Osteoblast (primary cell): ENCODE measurements around the gene ZNF641. TPM values are rescaled to one million over a fixed set of nuclear protein-coding genes. Genes with fewer than 3 reads are reported as not detected.

Source experiments
- DNase-seq: peaks from one replicate; pipeline ENCODE4 v3.0.0; 2011; ENCODE audit warnings: low spot score, mixed read lengths; ENCODE audit not compliant: insufficient read length; ENCODE audit errors: missing footprints
- H2AFZ ChIP-seq: 2 replicates; pipeline ENCODE4 v1.6.0; 2011; ENCODE audit warnings: mild to moderate bottlenecking, low read length
- H3K27ac ChIP-seq: 2 replicates; pipeline ENCODE4 v1.5.1; 2011; ENCODE audit warnings: mild to moderate bottlenecking, low read depth, low read length, moderate library complexity
- H3K27me3 ChIP-seq: 2 replicates; pipeline ENCODE4 v1.6.0; 2012; ENCODE audit warnings: mild to moderate bottlenecking, control low read depth, inconsistent platforms, low read length, moderate library complexity; ENCODE audit not compliant: insufficient read depth
- H3K36me3 ChIP-seq: 2 replicates; pipeline ENCODE4 v1.5.1; 2011; ENCODE audit warnings: mild to moderate bottlenecking, low read length, control low read depth, moderate library complexity; ENCODE audit not compliant: insufficient read depth
- H3K4me1 ChIP-seq: 2 replicates; pipeline ENCODE4 v1.5.1; 2011; ENCODE audit warnings: mild to moderate bottlenecking, low read length, control low read depth, moderate library complexity; ENCODE audit not compliant: insufficient read depth
- H3K4me2 ChIP-seq: 2 replicates; pipeline ENCODE4 v1.6.0; 2011; ENCODE audit warnings: mild to moderate bottlenecking, low read length; ENCODE audit not compliant: insufficient read depth
- H3K4me3 ChIP-seq: fragments of 200-600 bp; sonication (generic); 3 replicates; pipeline ENCODE4 v1.5.1; 2012; ENCODE audit warnings: mild to moderate bottlenecking, low read length, inconsistent platforms; ENCODE audit not compliant: insufficient read depth
- H3K79me2 ChIP-seq: 2 replicates; pipeline ENCODE4 v1.6.0; 2012; ENCODE audit warnings: mild to moderate bottlenecking, low read length, control low read depth, inconsistent platforms; ENCODE audit not compliant: insufficient read depth
- H3K9me3 ChIP-seq: 2 replicates; pipeline ENCODE4 v1.5.1; 2011; ENCODE audit warnings: low read depth, low read length, control low read depth
- H4K20me1 ChIP-seq: 2 replicates; pipeline ENCODE4 v1.6.0; 2012; ENCODE audit warnings: mild to moderate bottlenecking, low read length, control low read depth; ENCODE audit not compliant: insufficient read depth
- CTCF ChIP-seq: IDR thresholded peaks from 2 replicates; pipeline ENCODE4 v1.5.1; 2011; ENCODE audit warnings: mild to moderate bottlenecking, low read depth, low read length, moderate library complexity; ENCODE audit errors: extremely low read depth
- total RNA-seq: library from RNA; depleted of rRNA; stranded (reverse); fragments of >200 nt; gene quantifications from 2 replicates; pipeline ENCODE4 v1.2.3, GENCODE V29; 2012

ZNF641 gene
- total RNA-seq, 1 donor = 14.1 TPM

GRCh38 chr12:48342980-48343379, 7.7 kb downstream of the ZNF641 start:
- DNase-seq = no peak
- Histone ChIP-seq H2AFZ (no peak overlapping the region), H3K36me3 (peaks cover 32% of the 10 kb centered on the region), H3K4me3 (no peak overlapping the region), H4K20me1 (no peaks in the 10 kb centered on the region), H3K79me2 (no peaks in the 10 kb centered on the region), H3K9me3 (no peaks in the 10 kb centered on the region), H3K27me3 (no peaks in the 10 kb centered on the region), H3K27ac (no peak overlapping the region), H3K4me2 (no peak overlapping the region), H3K4me1 (no peaks in the 10 kb centered on the region)
- no peak for TF ChIP-seq CTCF

- Histone ChIP-seq H3K9me3 (no peaks in the 10 kb centered on the region), H3K4me2 (no peak overlapping the region), H3K4me1 (no peaks in the 10 kb centered on the region), H3K27me3 (no peaks in the 10 kb centered on the region), H3K36me3 (peaks cover 20% of the 10 kb centered on the region), H3K27ac (no peak overlapping the region), H3K79me2 (no peaks in the 10 kb centered on the region), H3K4me3 (no peak overlapping the region), H2AFZ (no peak overlapping the region), H4K20me1 (no peaks in the 10 kb centered on the region)
- no peak for TF ChIP-seq CTCF
- no peak for DNase-seq
Measured at GRCh38 chr12:48340943-48341342, 9.8 kb downstream of the ZNF641 start.

GRCh38 chr12:48339442-48340117, 11.1 kb downstream of the ZNF641 start:
- Histone ChIP-seq H3K4me2 (no peak overlapping the region), H4K20me1 (no peaks in the 10 kb centered on the region), H2AFZ (no peak overlapping the region), H3K79me2 (no peaks in the 10 kb centered on the region), H3K9me3 (no peaks in the 10 kb centered on the region), H3K4me1 (no peaks in the 10 kb centered on the region), H3K36me3 (peaks cover 20% of the 10 kb centered on the region), H3K4me3 (no peak overlapping the region), H3K27ac (no peak overlapping the region), H3K27me3 (no peaks in the 10 kb centered on the region)
- no peak for DNase-seq
- TF ChIP-seq CTCF = no peak

GRCh38 chr12:48336564-48336963, 14.2 kb downstream of the ZNF641 start:
- Histone ChIP-seq H2AFZ (no peak overlapping the region), H3K27ac (no peak overlapping the region), H3K4me3 (no peak overlapping the region), H3K4me1 (no peaks in the 10 kb centered on the region), H3K79me2 (no peaks in the 10 kb centered on the region), H3K9me3 (no peaks in the 10 kb centered on the region), H3K27me3 (no peaks in the 10 kb centered on the region), H4K20me1 (no peaks in the 10 kb centered on the region), H3K4me2 (no peak overlapping the region), H3K36me3 (no peaks in the 10 kb centered on the region)
- TF ChIP-seq CTCF = peak; percentile 9
- DNase-seq = peak; percentile 88
